ENCODE results near the gene ZNF397. TPM values are rescaled to one million over a fixed set of nuclear protein-coding genes. Genes with fewer than 3 reads are reported as not detected.
"Not testable (repeated sequence)": the region's sequence is repeated elsewhere in the genome, so short reads cannot be mapped to it uniquely, and the experiment has no call there.

Gene ZNF397
- total and polyA plus RNA-seq, 2 donors, result 19.5 to 19.7 TPM

DNA sequence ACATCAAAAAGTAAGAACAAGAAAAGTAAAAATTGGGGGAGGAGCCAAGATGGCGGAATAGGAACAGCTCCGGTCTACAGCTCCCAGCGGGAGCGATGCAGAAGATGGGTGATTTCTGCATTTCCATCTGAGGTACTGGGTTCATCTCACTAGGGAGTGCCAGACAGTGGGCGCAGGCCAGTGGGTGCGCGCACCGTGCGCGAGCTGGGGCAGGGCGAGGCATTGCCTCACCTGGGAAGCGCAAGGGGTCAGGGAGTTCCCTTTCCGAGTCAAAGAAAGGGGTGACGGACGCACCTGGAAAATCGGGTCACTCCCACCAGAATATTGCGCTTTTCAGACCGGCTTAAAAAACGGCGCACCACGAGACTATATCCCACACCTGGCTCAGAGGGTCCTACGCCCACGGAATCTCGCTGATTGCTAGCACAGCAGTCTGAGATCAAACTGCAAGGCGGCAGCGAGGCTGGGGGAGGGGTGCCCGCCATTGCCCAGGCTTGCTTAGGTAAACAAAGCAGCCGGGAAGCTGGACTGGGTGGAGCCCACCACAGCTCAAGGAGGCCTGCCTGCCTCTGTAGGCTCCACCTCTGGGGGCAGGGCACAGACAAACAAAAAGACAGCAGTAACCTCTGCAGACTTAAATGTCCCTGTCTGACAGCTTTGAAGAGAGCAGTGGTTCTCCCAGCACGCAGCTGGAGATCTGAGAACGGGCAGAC is 34.9 kb upstream of the ZNF397 start:
- not testable (repeated sequence) for DNase-seq (ENCODE audit: low read depth in 6 of 9, low spot score in 9 of 9)
- 96% methylated on average over 23 of the region's 30 CpGs for WGBS

DNA sequence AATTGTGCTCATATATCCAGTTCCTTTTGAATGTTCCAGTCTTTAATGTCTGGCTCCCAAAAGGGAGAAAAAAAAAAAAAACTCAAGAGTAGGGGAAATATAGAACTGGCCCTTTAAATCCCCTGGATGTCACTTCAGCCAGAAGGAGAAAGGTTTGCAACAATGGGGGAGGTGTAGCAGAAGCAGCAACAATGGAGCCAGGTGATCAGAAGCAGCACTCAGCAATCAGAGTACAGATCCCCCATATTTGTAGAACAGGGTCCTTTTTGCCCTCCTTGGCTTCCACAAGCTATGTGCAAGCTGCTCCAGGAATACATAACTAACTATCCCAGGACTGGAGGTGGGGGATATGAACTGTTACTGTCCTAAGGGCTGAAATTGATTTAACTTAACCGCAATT is 25.8 kb upstream of the ZNF397 start:
- H3K27me3 ChIP-seq (ENCODE audit: control insufficient read depth in 2 of 2, insufficient read depth in 1 of 2, low read length in 1 of 2), result no peaks in the 10 kb centered on the region
- no peak overlapping the region for H3K4me3 ChIP-seq (ENCODE audit: low read length in 2 of 2)
- no peaks in the 10 kb centered on the region for H3K4me1 ChIP-seq (ENCODE audit: control insufficient read depth in 2 of 2, insufficient read depth in 2 of 2, low read length in 2 of 2)
- DNase-seq (ENCODE audit: low read depth in 6 of 9, low spot score in 9 of 9), result no peak
- no peaks in the 10 kb centered on the region for H3K36me3 ChIP-seq (ENCODE audit: control insufficient read depth in 2 of 2, insufficient read depth in 2 of 2, low read length in 1 of 2)
- WGBS, result 97% methylated on average over 1 of the region's 1 CpG
- H3K27ac ChIP-seq (ENCODE audit: low read depth in 1 of 2, low read length in 1 of 2), result no peak overlapping the region
- H3K9me3 ChIP-seq (ENCODE audit: control insufficient read depth in 2 of 2, insufficient read depth in 1 of 2, low read length in 1 of 2), result no peaks in the 10 kb centered on the region

More for the DNA sequence above, 34.9 kb upstream of the ZNF397 start:
- not testable (repeated sequence) for H3K4me3 ChIP-seq (ENCODE audit: low read length in 2 of 2); H3K9me3 ChIP-seq (ENCODE audit: control insufficient read depth in 2 of 2, insufficient read depth in 1 of 2, low read length in 1 of 2); H3K27me3 ChIP-seq (ENCODE audit: control insufficient read depth in 2 of 2, insufficient read depth in 1 of 2, low read length in 1 of 2); H3K27ac ChIP-seq (ENCODE audit: low read depth in 1 of 2, low read length in 1 of 2); H3K4me1 ChIP-seq (ENCODE audit: control insufficient read depth in 2 of 2, insufficient read depth in 2 of 2, low read length in 2 of 2); H3K36me3 ChIP-seq (ENCODE audit: control insufficient read depth in 2 of 2, insufficient read depth in 2 of 2, low read length in 1 of 2)

DNA sequence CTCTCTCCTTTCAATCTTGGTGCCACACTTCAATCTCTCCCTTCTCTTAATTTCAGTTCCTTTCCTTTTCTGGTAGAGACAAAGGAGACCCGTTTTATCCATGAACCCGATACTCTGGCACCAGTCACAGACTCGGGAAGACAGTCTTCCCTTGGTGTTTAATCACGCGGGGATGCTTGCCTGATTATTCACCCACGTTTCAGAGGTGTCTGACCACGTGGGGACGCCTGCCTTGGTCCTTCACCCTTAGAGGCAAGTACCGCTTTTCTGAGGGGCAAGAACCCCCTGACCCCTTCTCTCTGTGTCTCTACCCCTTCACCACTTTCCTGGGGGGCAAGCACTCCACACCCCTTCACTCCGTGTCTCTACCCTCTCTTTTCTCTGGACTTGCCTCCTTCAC is 24.2 kb upstream of the ZNF397 start:
- not testable (repeated sequence) for DNase-seq (ENCODE audit: low read depth in 6 of 9, low spot score in 9 of 9); H3K27me3 ChIP-seq (ENCODE audit: control insufficient read depth in 2 of 2, insufficient read depth in 1 of 2, low read length in 1 of 2)
- WGBS, result 93% methylated on average over 10 of the region's 10 CpGs

DNA sequence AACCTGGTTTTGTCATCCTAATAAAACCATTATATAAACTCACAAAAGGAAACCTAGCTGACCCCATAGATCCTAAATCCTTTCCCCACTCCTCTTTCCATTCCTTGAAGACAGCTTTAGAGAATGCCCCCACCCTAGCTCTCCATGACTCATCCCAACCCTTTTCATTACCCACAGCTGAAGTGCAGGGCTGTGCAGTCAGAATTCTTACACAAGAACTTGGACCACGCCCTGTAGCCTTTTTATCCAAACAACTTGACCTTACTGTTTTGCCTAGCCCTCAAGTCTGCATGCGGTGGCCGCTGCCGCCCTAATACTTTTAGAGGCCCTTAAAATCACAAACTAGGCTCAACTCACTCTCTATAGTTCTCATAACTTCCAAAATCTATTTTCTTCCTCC is 21.5 kb upstream of the ZNF397 start:
- H3K36me3 ChIP-seq (ENCODE audit: control insufficient read depth in 2 of 2, insufficient read depth in 2 of 2, low read length in 1 of 2); DNase-seq (ENCODE audit: low read depth in 6 of 9, low spot score in 9 of 9); H3K4me3 ChIP-seq (ENCODE audit: low read length in 2 of 2); H3K27me3 ChIP-seq (ENCODE audit: control insufficient read depth in 2 of 2, insufficient read depth in 1 of 2, low read length in 1 of 2); H3K27ac ChIP-seq (ENCODE audit: low read depth in 1 of 2, low read length in 1 of 2); H3K9me3 ChIP-seq (ENCODE audit: control insufficient read depth in 2 of 2, insufficient read depth in 1 of 2, low read length in 1 of 2); H3K4me1 ChIP-seq (ENCODE audit: control insufficient read depth in 2 of 2, insufficient read depth in 2 of 2, low read length in 2 of 2): not testable (repeated sequence)
- WGBS, result 95% methylated on average over 4 of the region's 4 CpGs

More for the DNA sequence above, 24.2 kb upstream of the ZNF397 start:
- H3K9me3 ChIP-seq (ENCODE audit: control insufficient read depth in 2 of 2, insufficient read depth in 1 of 2, low read length in 1 of 2); H3K4me3 ChIP-seq (ENCODE audit: low read length in 2 of 2); H3K27ac ChIP-seq (ENCODE audit: low read depth in 1 of 2, low read length in 1 of 2); H3K36me3 ChIP-seq (ENCODE audit: control insufficient read depth in 2 of 2, insufficient read depth in 2 of 2, low read length in 1 of 2); H3K4me1 ChIP-seq (ENCODE audit: control insufficient read depth in 2 of 2, insufficient read depth in 2 of 2, low read length in 2 of 2): not testable (repeated sequence)

- H3K9me3 ChIP-seq (ENCODE audit: control insufficient read depth in 2 of 2, insufficient read depth in 1 of 2, low read length in 1 of 2), result no peaks in the 10 kb centered on the region
- H3K36me3 ChIP-seq (ENCODE audit: control insufficient read depth in 2 of 2, insufficient read depth in 2 of 2, low read length in 1 of 2), result no peaks in the 10 kb centered on the region
- no peak overlapping the region for H3K27ac ChIP-seq (ENCODE audit: low read depth in 1 of 2, low read length in 1 of 2)
- no peak for DNase-seq (ENCODE audit: low read depth in 6 of 9, low spot score in 9 of 9)
- H3K4me3 ChIP-seq (ENCODE audit: low read length in 2 of 2), result no peak overlapping the region
- no peaks in the 10 kb centered on the region for H3K27me3 ChIP-seq (ENCODE audit: control insufficient read depth in 2 of 2, insufficient read depth in 1 of 2, low read length in 1 of 2)
- WGBS, result 96% methylated on average over 6 of the region's 6 CpGs
- H3K4me1 ChIP-seq (ENCODE audit: control insufficient read depth in 2 of 2, insufficient read depth in 2 of 2, low read length in 2 of 2), result no peaks in the 10 kb centered on the region
Observed at GRCh38 chr18:35220424-35220823, 20.4 kb upstream of the ZNF397 start.

GRCh38 chr18:35223797-35224196 is 17.0 kb upstream of the ZNF397 start:
- 96% methylated on average over 3 of the region's 3 CpGs for WGBS
- Histone ChIP-seq H3K9me3 (ENCODE audit: control insufficient read depth in 2 of 2, insufficient read depth in 1 of 2, low read length in 1 of 2) (no peaks in the 10 kb centered on the region), H3K4me1 (ENCODE audit: control insufficient read depth in 2 of 2, insufficient read depth in 2 of 2, low read length in 2 of 2) (no peaks in the 10 kb centered on the region), H3K27ac (ENCODE audit: low read depth in 1 of 2, low read length in 1 of 2) (no peak overlapping the region), H3K4me3 (ENCODE audit: low read length in 2 of 2) (no peak overlapping the region), H3K27me3 (ENCODE audit: control insufficient read depth in 2 of 2, insufficient read depth in 1 of 2, low read length in 1 of 2) (no peaks in the 10 kb centered on the region), H3K36me3 (ENCODE audit: control insufficient read depth in 2 of 2, insufficient read depth in 2 of 2, low read length in 1 of 2) (no peaks in the 10 kb centered on the region)
- no peak for DNase-seq (ENCODE audit: low read depth in 6 of 9, low spot score in 9 of 9)

GRCh38 chr18:35227254-35227653 is 13.6 kb upstream of the ZNF397 start:
- 93% methylated on average over 1 of the region's 1 CpG for WGBS

GRCh38 chr18:35231052-35231451 is 9.8 kb upstream of the ZNF397 start:
- DNase-seq (ENCODE audit: low read depth in 6 of 9, low spot score in 9 of 9), result peak in 8 of 9 donors; percentile 60 to 88 (median 72)
- H3K9me3 ChIP-seq (ENCODE audit: control insufficient read depth in 2 of 2, insufficient read depth in 1 of 2, low read length in 1 of 2), result no peaks in the 10 kb centered on the region
- no peaks in the 10 kb centered on the region for H3K36me3 ChIP-seq (ENCODE audit: control insufficient read depth in 2 of 2, insufficient read depth in 2 of 2, low read length in 1 of 2)
- WGBS, result 3% methylated on average over 6 of the region's 6 CpGs
- no peak overlapping the region for H3K4me3 ChIP-seq (ENCODE audit: low read length in 2 of 2)
- H3K27ac ChIP-seq (ENCODE audit: low read depth in 1 of 2, low read length in 1 of 2), result no peak overlapping the region
- peaks cover 0 to 3% of the 10 kb centered on the region in 2 donors for H3K4me1 ChIP-seq (ENCODE audit: control insufficient read depth in 2 of 2, insufficient read depth in 2 of 2, low read length in 2 of 2)
- H3K27me3 ChIP-seq (ENCODE audit: control insufficient read depth in 2 of 2, insufficient read depth in 1 of 2, low read length in 1 of 2), result no peaks in the 10 kb centered on the region

More at GRCh38 chr18:35227254-35227653, 13.6 kb upstream of the ZNF397 start:
- Histone ChIP-seq H3K4me1 (ENCODE audit: control insufficient read depth in 2 of 2, insufficient read depth in 2 of 2, low read length in 2 of 2) (peaks cover 0 to 3% of the 10 kb centered on the region in 2 donors), H3K27ac (ENCODE audit: low read depth in 1 of 2, low read length in 1 of 2) (no peak overlapping the region), H3K27me3 (ENCODE audit: control insufficient read depth in 2 of 2, insufficient read depth in 1 of 2, low read length in 1 of 2) (no peaks in the 10 kb centered on the region), H3K9me3 (ENCODE audit: control insufficient read depth in 2 of 2, insufficient read depth in 1 of 2, low read length in 1 of 2) (no peaks in the 10 kb centered on the region), H3K36me3 (ENCODE audit: control insufficient read depth in 2 of 2, insufficient read depth in 2 of 2, low read length in 1 of 2) (no peaks in the 10 kb centered on the region), H3K4me3 (ENCODE audit: low read length in 2 of 2) (no peak overlapping the region)
- DNase-seq (ENCODE audit: low read depth in 6 of 9, low spot score in 9 of 9), result no peak

DNA sequence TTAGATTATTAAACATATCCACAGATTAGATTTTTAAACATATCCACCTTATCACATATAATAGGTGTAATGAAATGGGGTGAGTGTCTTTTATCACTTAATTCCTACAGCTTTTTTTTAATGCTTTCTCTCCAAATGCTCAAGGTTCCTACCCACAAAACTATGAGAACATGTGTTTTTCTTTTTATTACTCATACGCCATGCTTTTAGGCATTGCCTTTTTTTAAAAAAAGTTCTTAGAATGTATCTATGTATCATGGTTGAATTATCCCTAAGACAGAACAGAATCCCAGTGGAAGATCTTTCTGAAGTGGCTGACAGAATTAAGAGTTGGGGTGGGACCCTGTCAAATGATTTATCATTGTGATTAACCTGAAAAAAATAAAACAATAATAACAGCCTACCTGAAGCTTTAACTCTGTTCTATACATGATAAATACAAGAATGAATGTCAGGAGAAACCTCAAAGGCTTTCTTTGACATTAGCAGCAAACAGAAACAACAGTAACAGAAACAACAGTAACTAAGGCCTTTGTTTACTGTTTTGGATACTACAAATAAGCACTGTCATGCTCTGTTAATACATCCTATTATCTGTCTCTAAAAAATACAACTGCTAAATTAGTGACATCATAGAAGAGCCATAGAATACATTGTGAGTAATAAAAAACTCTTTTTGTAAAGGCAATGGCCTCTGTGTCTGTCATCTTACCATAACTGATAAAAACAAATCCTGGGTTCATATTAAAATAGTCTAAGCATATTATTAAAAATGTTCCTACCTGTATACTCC is 4.1 kb upstream of the ZNF397 start:
- no peak for DNase-seq (ENCODE audit: low read depth in 6 of 9, low spot score in 9 of 9)
- Histone ChIP-seq H3K36me3 (ENCODE audit: control insufficient read depth in 2 of 2, insufficient read depth in 2 of 2, low read length in 1 of 2) (no peaks in the 10 kb centered on the region), H3K4me3 (ENCODE audit: low read length in 2 of 2) (no peak overlapping the region), H3K4me1 (ENCODE audit: control insufficient read depth in 2 of 2, insufficient read depth in 2 of 2, low read length in 2 of 2) (peaks cover 0 to 3% of the 10 kb centered on the region in 2 donors), H3K9me3 (ENCODE audit: control insufficient read depth in 2 of 2, insufficient read depth in 1 of 2, low read length in 1 of 2) (no peaks in the 10 kb centered on the region), H3K27ac (ENCODE audit: low read depth in 1 of 2, low read length in 1 of 2) (no peak overlapping the region), H3K27me3 (ENCODE audit: control insufficient read depth in 2 of 2, insufficient read depth in 1 of 2, low read length in 1 of 2) (no peaks in the 10 kb centered on the region)
- WGBS, result 98% methylated on average over 1 of the region's 1 CpG
